ENCODE results near the gene MTARC1.

The MTARC1 gene

DNA sequence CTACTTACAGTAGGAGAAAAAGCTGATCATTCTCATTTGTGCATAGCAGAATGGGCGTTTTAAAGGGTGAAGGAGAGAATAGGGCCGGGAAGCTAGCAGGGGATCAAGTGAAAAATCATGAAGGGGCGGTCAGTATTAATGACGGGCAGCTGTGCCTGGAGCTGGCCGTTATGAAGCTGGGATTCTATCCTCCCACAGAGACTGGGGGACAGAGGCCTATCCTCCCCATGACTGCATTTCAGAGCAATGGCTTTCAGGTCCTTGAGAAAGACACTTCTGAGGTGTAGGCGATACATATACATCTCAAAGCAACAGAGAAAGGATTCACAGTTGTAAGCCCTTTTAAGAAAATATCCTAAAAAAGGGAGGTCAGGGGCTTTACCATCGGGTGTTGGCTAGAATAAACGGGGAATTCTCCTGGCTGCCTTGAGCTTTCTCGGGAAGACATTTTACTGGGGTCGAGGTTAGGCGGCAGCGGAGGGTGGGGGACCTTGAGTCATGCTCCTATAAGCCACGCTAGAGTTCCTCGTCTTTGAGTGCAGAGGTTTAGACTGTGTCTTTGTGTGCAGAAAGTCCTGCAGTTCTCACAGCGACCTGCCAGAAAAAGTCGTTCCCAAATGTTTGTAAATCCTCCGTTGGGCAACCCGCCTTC is 39.1 kb upstream of the MTARC1 start:
- Histone ChIP-seq H3K27ac (peak overlapping the region; percentile 81), H3K9me3 (ENCODE audit: severe bottlenecking) (no peaks in the 10 kb centered on the region), H3K27me3 (ENCODE audit: insufficient read depth, low read depth, severe bottlenecking) (no peaks in the 10 kb centered on the region), H3K36me3 (no peaks in the 10 kb centered on the region), H3K4me3 (ENCODE audit: low read depth, low read length) (peak overlapping the region; percentile 65)
- TF ChIP-seq, protein P1, sequence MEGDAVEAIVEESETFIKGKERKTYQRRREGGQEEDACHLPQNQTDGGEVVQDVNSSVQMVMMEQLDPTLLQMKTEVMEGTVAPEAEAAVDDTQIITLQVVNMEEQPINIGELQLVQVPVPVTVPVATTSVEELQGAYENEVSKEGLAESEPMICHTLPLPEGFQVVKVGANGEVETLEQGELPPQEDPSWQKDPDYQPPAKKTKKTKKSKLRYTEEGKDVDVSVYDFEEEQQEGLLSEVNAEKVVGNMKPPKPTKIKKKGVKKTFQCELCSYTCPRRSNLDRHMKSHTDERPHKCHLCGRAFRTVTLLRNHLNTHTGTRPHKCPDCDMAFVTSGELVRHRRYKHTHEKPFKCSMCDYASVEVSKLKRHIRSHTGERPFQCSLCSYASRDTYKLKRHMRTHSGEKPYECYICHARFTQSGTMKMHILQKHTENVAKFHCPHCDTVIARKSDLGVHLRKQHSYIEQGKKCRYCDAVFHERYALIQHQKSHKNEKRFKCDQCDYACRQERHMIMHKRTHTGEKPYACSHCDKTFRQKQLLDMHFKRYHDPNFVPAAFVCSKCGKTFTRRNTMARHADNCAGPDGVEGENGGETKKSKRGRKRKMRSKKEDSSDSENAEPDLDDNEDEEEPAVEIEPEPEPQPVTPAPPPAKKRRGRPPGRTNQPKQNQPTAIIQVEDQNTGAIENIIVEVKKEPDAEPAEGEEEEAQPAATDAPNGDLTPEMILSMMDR (IDR thresholded peaks at IDR 0.05; ENCODE audit: low read depth, low read length): no peak
- peak; percentile 27 for DNase-seq

GRCh38 chr1:220748089-220748934 is 38.4 kb upstream of the MTARC1 start, which contains the start of gene MTARC2:
TSS of gene MTARC2 (plus strand) at chr1:220748322. CDS start at chr1:220748532, 210 bp downstream.
- peak within 1 kb of the TSS; percentile 65 for H3K4me3 ChIP-seq (ENCODE audit: low read depth, low read length)

DNA sequence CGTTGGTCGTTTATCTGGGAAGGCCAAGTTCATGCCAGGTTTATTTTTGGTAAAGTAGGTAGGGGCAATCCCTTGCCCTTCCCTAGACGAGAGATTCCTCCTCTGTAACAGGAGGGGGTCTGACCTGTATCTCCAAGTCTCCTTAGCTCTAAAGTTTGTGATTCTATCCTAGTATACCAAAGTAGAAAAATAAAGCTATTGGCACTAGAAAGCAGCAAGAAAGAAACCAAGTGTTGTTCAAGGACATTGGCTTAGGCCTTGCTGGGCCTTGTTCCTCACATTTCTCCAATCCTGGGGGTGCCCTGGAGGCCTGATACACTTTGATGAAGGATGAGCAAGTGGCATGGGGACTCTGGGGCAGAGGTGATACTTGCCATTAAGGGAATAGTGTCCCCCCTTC is 37.8 kb upstream of the MTARC1 start:
- H3K4me3 ChIP-seq (ENCODE audit: low read depth, low read length): peak overlapping the region; percentile 65
- TF ChIP-seq, protein P1 (IDR thresholded peaks at IDR 0.05; ENCODE audit: low read depth, low read length): no peak
- H3K27ac ChIP-seq: peak overlapping the region; percentile 81
- no peaks in the 10 kb centered on the region for H3K36me3 ChIP-seq
- H3K9me3 ChIP-seq (ENCODE audit: severe bottlenecking): no peaks in the 10 kb centered on the region
- no peak for DNase-seq
- no peaks in the 10 kb centered on the region for H3K27me3 ChIP-seq (ENCODE audit: insufficient read depth, low read depth, severe bottlenecking)

More at GRCh38 chr1:220748089-220748934, 38.4 kb upstream of the MTARC1 start, which contains the start of gene MTARC2:
- H3K36me3 ChIP-seq: no peaks in the 10 kb centered on the region
- peak; percentile 93 for DNase-seq
- no peaks in the 10 kb centered on the region for H3K27me3 ChIP-seq (ENCODE audit: insufficient read depth, low read depth, severe bottlenecking)
- TF ChIP-seq, protein P1 (IDR thresholded peaks at IDR 0.05; ENCODE audit: low read depth, low read length): no peak
- no peaks in the 10 kb centered on the region for H3K9me3 ChIP-seq (ENCODE audit: severe bottlenecking)
- peak within 1 kb of the TSS; percentile 81 for H3K27ac ChIP-seq

- no peaks in the 10 kb centered on the region for H3K27me3 ChIP-seq (ENCODE audit: insufficient read depth, low read depth, severe bottlenecking)
- TF ChIP-seq, protein P1 (IDR thresholded peaks at IDR 0.05; ENCODE audit: low read depth, low read length): no peak
- H3K36me3 ChIP-seq: peaks cover 7% of the 10 kb centered on the region
- no peak for DNase-seq
- H3K4me3 ChIP-seq (ENCODE audit: low read depth, low read length): no peak overlapping the region
- H3K27ac ChIP-seq: no peak overlapping the region
- no peaks in the 10 kb centered on the region for H3K9me3 ChIP-seq (ENCODE audit: severe bottlenecking)
Measured at GRCh38 chr1:220750131-220750515, 36.6 kb upstream of the MTARC1 start.

DNA sequence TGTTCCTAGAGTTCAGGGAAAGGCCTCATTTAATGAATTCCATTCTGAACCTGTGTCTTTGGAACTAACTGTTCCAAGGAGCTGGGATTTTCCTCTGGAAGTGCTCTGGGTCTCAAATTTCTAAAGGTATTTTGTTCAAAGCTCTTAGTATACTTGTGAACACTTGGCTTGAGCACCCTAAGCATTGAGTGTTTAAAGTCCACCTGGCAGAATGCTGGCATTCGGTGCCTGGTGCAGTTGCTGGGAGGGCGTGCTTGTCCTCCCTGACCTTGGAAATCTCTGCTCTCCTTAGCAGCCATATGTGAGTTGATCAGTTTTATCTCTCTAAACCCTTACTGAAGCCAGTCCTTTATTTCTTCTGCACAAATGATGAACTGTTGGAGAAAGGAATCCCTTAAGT is 35.6 kb upstream of the MTARC1 start:
- H3K36me3 ChIP-seq: peaks cover 16% of the 10 kb centered on the region
- H3K27me3 ChIP-seq (ENCODE audit: insufficient read depth, low read depth, severe bottlenecking): no peaks in the 10 kb centered on the region
- no peaks in the 10 kb centered on the region for H3K9me3 ChIP-seq (ENCODE audit: severe bottlenecking)
- TF ChIP-seq, protein P1 (IDR thresholded peaks at IDR 0.05; ENCODE audit: low read depth, low read length): no peak
- DNase-seq: no peak
- no peak overlapping the region for H3K27ac ChIP-seq
- H3K4me3 ChIP-seq (ENCODE audit: low read depth, low read length): no peak overlapping the region

Measured in WERI-Rb-1 (cell line).